GM10266 (cell line): Measurements from ENCODE around the gene TMBIM1.

Source experiments
- DNase-seq: peaks from one replicate; pipeline ENCODE4 v3.0.0; 2012; ENCODE audit errors: extremely low spot score
- TF ChIP-seq, protein P1 (sequence below): IDR thresholded peaks from 2 replicates; pipeline ENCODE4 v1.5.1; 2012; ENCODE audit warnings: mild to moderate bottlenecking, low read depth; ENCODE audit not compliant: control insufficient read depth, insufficient read depth; ENCODE audit errors: missing control alignments

Gene TMBIM1

DNA sequence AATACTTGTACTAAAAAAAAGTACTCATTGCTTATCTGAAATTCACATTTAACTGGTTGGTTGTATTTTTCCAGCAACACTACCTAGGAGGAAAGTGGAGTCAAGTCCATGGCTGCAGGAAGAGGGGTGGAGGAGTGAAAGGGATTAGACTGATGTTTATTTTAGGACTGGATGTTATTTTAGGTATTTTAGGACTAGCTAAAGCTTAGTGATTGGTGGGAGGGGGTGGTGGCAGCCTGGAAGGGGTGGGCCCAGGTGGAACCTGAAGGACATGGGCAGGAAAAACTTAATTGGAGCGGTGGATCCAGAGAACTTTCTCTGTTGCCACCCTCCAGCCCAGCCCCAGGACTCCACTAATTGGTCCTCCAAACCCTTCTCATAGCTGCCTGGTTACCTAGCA, 3.9 kb upstream of the TMBIM1 start:
- DNase-seq: no peak
- TF ChIP-seq, protein P1, sequence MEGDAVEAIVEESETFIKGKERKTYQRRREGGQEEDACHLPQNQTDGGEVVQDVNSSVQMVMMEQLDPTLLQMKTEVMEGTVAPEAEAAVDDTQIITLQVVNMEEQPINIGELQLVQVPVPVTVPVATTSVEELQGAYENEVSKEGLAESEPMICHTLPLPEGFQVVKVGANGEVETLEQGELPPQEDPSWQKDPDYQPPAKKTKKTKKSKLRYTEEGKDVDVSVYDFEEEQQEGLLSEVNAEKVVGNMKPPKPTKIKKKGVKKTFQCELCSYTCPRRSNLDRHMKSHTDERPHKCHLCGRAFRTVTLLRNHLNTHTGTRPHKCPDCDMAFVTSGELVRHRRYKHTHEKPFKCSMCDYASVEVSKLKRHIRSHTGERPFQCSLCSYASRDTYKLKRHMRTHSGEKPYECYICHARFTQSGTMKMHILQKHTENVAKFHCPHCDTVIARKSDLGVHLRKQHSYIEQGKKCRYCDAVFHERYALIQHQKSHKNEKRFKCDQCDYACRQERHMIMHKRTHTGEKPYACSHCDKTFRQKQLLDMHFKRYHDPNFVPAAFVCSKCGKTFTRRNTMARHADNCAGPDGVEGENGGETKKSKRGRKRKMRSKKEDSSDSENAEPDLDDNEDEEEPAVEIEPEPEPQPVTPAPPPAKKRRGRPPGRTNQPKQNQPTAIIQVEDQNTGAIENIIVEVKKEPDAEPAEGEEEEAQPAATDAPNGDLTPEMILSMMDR: no peak

- no peak for DNase-seq
- TF ChIP-seq, protein P1: no peak
Measured at GRCh38 chr2:218295029-218295428, 2.7 kb upstream of the TMBIM1 start.

GRCh38 chr2:218294430-218295022, 2.2 kb upstream of the TMBIM1 start:
- TF ChIP-seq, protein P1: no peak
- no peak for DNase-seq

- TF ChIP-seq, protein P1: no peak
- no peak for DNase-seq
Measured at GRCh38 chr2:218293715-218294429, 1.6 kb upstream of the TMBIM1 start.

GRCh38 chr2:218291318-218292047, 820 bp downstream of the TMBIM1 start:
- TF ChIP-seq, protein P1: no peak
- DNase-seq: peak; percentile 35

- DNase-seq: peak; percentile 67
- TF ChIP-seq, protein P1: no peak
Measured at GRCh38 chr2:218290316-218291261, 1.7 kb downstream of the TMBIM1 start.
